Measurements from ENCODE around the gene MAGEB3.

Gene MAGEB3

GRCh38 chrX:30224536-30224935 is 5.9 kb upstream of the MAGEB3 start:
- no peak overlapping the region for H3K9ac ChIP-seq (ENCODE audit: low read length)
- H3K4me1 ChIP-seq (ENCODE audit: control insufficient read depth, insufficient read depth, low read length) = peaks cover 41% of the 10 kb centered on the region
- no peaks in the 10 kb centered on the region for H3K9me3 ChIP-seq (ENCODE audit: control insufficient read depth, insufficient read depth, low read depth, low read length)
- H3K4me3 ChIP-seq (ENCODE audit: low read depth, low read length) = no peak overlapping the region
- no peak overlapping the region for H3K27ac ChIP-seq (ENCODE audit: low read depth, low read length)
- H3K27me3 ChIP-seq (ENCODE audit: control insufficient read depth, insufficient read depth, low read length) = no peaks in the 10 kb centered on the region
- H3K36me3 ChIP-seq (ENCODE audit: control insufficient read depth, insufficient read depth, low read length) = no peaks in the 10 kb centered on the region

GRCh38 chrX:30228526-30228925 is 1.9 kb upstream of the MAGEB3 start:
- Histone ChIP-seq H3K4me3 (ENCODE audit: low read depth, low read length) (no peak overlapping the region), H3K36me3 (ENCODE audit: control insufficient read depth, insufficient read depth, low read length) (no peaks in the 10 kb centered on the region), H3K4me1 (ENCODE audit: control insufficient read depth, insufficient read depth, low read length) (peaks cover 35% of the 10 kb centered on the region), H3K27ac (ENCODE audit: low read depth, low read length) (no peak overlapping the region), H3K27me3 (ENCODE audit: control insufficient read depth, insufficient read depth, low read length) (no peaks in the 10 kb centered on the region), H3K9ac (ENCODE audit: low read length) (no peak overlapping the region), H3K9me3 (ENCODE audit: control insufficient read depth, insufficient read depth, low read depth, low read length) (no peaks in the 10 kb centered on the region)

GRCh38 chrX:30241724-30242415 is 11.4 kb downstream of the MAGEB3 start, which contains the start of gene MAGEB4:
MAGEB4 (plus strand) TSS chrX:30242000; CDS start chrX:30242136, 136 bp downstream.
- no peaks in the 10 kb centered on the region for H3K9me3 ChIP-seq (ENCODE audit: control insufficient read depth, insufficient read depth, low read depth, low read length)
- H3K4me1 ChIP-seq (ENCODE audit: control insufficient read depth, insufficient read depth, low read length) = no peaks in the 10 kb centered on the region; the same call in 1 of the 2 replicates
- no peak within 1 kb of the TSS for H3K4me3 ChIP-seq (ENCODE audit: low read depth, low read length)
- H3K9ac ChIP-seq (ENCODE audit: low read length) = no peak within 1 kb of the TSS
- H3K36me3 ChIP-seq (ENCODE audit: control insufficient read depth, insufficient read depth, low read length) = no peaks in the 10 kb centered on the region
- no peak within 1 kb of the TSS for H3K27ac ChIP-seq (ENCODE audit: low read depth, low read length)
- H3K27me3 ChIP-seq (ENCODE audit: control insufficient read depth, insufficient read depth, low read length) = no peaks in the 10 kb centered on the region; the same call in 1 of the 2 replicates

GRCh38 chrX:30246769-30247489 is 16.5 kb downstream of the MAGEB3 start, which contains the start of gene MAGEB1:
MAGEB1 (plus strand) TSS chrX:30247146; CDS start chrX:30250494, 3,348 bp downstream.
- H3K27me3 ChIP-seq (ENCODE audit: control insufficient read depth, insufficient read depth, low read length) = no peaks in the 10 kb centered on the region
- H3K9me3 ChIP-seq (ENCODE audit: control insufficient read depth, insufficient read depth, low read depth, low read length) = peaks cover 8% of the 10 kb centered on the region; the same call in 1 of the 2 replicates
- no peaks in the 10 kb centered on the region; the same call in 1 of the 2 replicates for H3K4me1 ChIP-seq (ENCODE audit: control insufficient read depth, insufficient read depth, low read length)
- no peaks in the 10 kb centered on the region for H3K36me3 ChIP-seq (ENCODE audit: control insufficient read depth, insufficient read depth, low read length)
- H3K4me3 ChIP-seq (ENCODE audit: low read depth, low read length) = no peak within 1 kb of the TSS
- H3K27ac ChIP-seq (ENCODE audit: low read depth, low read length) = no peak within 1 kb of the TSS
- H3K9ac ChIP-seq (ENCODE audit: low read length) = no peak within 1 kb of the TSS

- peaks cover 8% of the 10 kb centered on the region; the same call in 1 of the 2 replicates for H3K9me3 ChIP-seq (ENCODE audit: control insufficient read depth, insufficient read depth, low read depth, low read length)
- no peaks in the 10 kb centered on the region for H3K27me3 ChIP-seq (ENCODE audit: control insufficient read depth, insufficient read depth, low read length)
- H3K27ac ChIP-seq (ENCODE audit: low read depth, low read length) = no peak overlapping the region
- H3K36me3 ChIP-seq (ENCODE audit: control insufficient read depth, insufficient read depth, low read length) = no peaks in the 10 kb centered on the region
- no peaks in the 10 kb centered on the region; the same call in 1 of the 2 replicates for H3K4me1 ChIP-seq (ENCODE audit: control insufficient read depth, insufficient read depth, low read length)
- H3K4me3 ChIP-seq (ENCODE audit: low read depth, low read length) = no peak overlapping the region
- no peak overlapping the region for H3K9ac ChIP-seq (ENCODE audit: low read length)
Measured at GRCh38 chrX:30248854-30249253, 18.4 kb downstream of the MAGEB3 start.

GRCh38 chrX:30253257-30253656 is 22.8 kb downstream of the MAGEB3 start:
- Histone ChIP-seq H3K4me1 (ENCODE audit: control insufficient read depth, insufficient read depth, low read length) (no peaks in the 10 kb centered on the region), H3K27me3 (ENCODE audit: control insufficient read depth, insufficient read depth, low read length) (no peaks in the 10 kb centered on the region), H3K4me3 (ENCODE audit: low read depth, low read length) (no peak overlapping the region), H3K9me3 (ENCODE audit: control insufficient read depth, insufficient read depth, low read depth, low read length) (peaks cover 43% of the 10 kb centered on the region), H3K27ac (ENCODE audit: low read depth, low read length) (no peak overlapping the region), H3K9ac (ENCODE audit: low read length) (no peak overlapping the region), H3K36me3 (ENCODE audit: control insufficient read depth, insufficient read depth, low read length) (no peaks in the 10 kb centered on the region)

- no peaks in the 10 kb centered on the region for H3K27me3 ChIP-seq (ENCODE audit: control insufficient read depth, insufficient read depth, low read length)
- no peaks in the 10 kb centered on the region for H3K36me3 ChIP-seq (ENCODE audit: control insufficient read depth, insufficient read depth, low read length)
- no peak overlapping the region for H3K9ac ChIP-seq (ENCODE audit: low read length)
- H3K4me3 ChIP-seq (ENCODE audit: low read depth, low read length) = no peak overlapping the region
- H3K9me3 ChIP-seq (ENCODE audit: control insufficient read depth, insufficient read depth, low read depth, low read length) = peaks cover 27% of the 10 kb centered on the region
- H3K4me1 ChIP-seq (ENCODE audit: control insufficient read depth, insufficient read depth, low read length) = no peaks in the 10 kb centered on the region
- no peak overlapping the region for H3K27ac ChIP-seq (ENCODE audit: low read depth, low read length)
Measured at GRCh38 chrX:30259927-30260326, 29.5 kb downstream of the MAGEB3 start.

DNA sequence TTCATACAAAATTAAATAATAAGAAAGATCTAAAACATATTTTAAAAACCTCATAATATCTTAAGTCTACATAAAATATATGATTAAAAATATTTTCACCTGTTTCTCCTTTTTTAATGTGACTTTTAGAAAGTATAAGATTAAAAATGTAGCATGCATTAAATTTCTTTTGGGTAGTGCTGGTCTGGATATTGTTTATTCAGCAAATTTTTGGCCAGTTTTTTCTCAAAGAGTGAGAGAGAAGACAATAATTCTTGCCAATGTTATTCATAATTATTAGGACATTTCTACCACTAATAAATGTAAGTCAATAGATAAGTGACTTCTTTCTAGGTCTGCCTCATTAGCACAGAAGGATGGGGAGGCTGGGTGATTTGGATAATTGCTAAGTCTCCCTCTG is 30.6 kb downstream of the MAGEB3 start:
- Histone ChIP-seq H3K27ac (ENCODE audit: low read depth, low read length) (no peak overlapping the region), H3K9me3 (ENCODE audit: control insufficient read depth, insufficient read depth, low read depth, low read length) (peaks cover 19% of the 10 kb centered on the region), H3K9ac (ENCODE audit: low read length) (no peak overlapping the region), H3K4me1 (ENCODE audit: control insufficient read depth, insufficient read depth, low read length) (no peaks in the 10 kb centered on the region), H3K27me3 (ENCODE audit: control insufficient read depth, insufficient read depth, low read length) (no peaks in the 10 kb centered on the region; the same call in 1 of the 2 replicates), H3K36me3 (ENCODE audit: control insufficient read depth, insufficient read depth, low read length) (no peaks in the 10 kb centered on the region), H3K4me3 (ENCODE audit: low read depth, low read length) (no peak overlapping the region)

DNA sequence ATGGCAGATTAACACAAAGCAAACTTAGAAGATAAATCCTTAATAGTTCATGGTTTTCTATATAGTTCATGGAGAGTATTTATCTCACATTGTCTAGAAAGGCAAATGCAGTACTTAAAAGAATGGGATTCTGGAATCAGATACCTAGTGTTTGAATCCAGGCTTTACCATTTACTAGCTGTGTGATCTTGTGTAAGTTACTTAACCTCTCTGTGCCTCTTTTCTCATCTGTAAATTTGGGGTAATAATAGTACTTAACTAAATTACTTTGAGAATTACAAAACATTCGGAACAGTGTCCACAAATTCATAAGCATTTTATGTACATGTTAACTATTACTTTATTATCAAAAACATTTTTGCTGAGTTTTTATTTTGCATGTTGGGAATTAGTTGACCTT is 32.3 kb downstream of the MAGEB3 start:
- no peak overlapping the region for H3K9ac ChIP-seq (ENCODE audit: low read length)
- H3K27ac ChIP-seq (ENCODE audit: low read depth, low read length) = no peak overlapping the region
- no peak overlapping the region for H3K4me3 ChIP-seq (ENCODE audit: low read depth, low read length)
- no peaks in the 10 kb centered on the region for H3K4me1 ChIP-seq (ENCODE audit: control insufficient read depth, insufficient read depth, low read length)
- H3K27me3 ChIP-seq (ENCODE audit: control insufficient read depth, insufficient read depth, low read length) = no peaks in the 10 kb centered on the region; the same call in 1 of the 2 replicates
- H3K36me3 ChIP-seq (ENCODE audit: control insufficient read depth, insufficient read depth, low read length) = no peaks in the 10 kb centered on the region
- peaks cover 3% of the 10 kb centered on the region; the same call in 1 of the 2 replicates for H3K9me3 ChIP-seq (ENCODE audit: control insufficient read depth, insufficient read depth, low read depth, low read length)

DNA sequence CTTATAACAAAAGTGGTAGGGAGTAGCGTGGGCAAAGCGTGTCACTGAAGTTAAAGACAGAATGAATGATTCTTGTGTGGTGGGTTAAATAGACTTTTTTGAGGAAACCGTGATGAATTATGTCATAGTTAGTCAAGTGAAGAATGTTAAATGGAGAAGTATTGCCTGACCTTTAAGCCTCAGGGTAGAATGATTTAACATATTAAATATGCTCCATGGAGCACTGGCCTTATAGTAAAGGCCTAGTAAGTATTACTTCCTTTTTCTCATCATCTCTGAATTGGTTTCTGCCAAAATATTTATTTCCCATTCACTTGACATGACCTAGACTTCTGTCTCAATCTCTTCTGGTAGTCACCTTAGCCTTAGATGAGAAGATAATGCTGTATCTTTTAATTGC is 40.2 kb downstream of the MAGEB3 start:
- Histone ChIP-seq H3K27ac (ENCODE audit: low read depth, low read length) (no peak overlapping the region), H3K4me3 (ENCODE audit: low read depth, low read length) (no peak overlapping the region), H3K9ac (ENCODE audit: low read length) (no peak overlapping the region), H3K4me1 (ENCODE audit: control insufficient read depth, insufficient read depth, low read length) (no peaks in the 10 kb centered on the region), H3K27me3 (ENCODE audit: control insufficient read depth, insufficient read depth, low read length) (no peaks in the 10 kb centered on the region), H3K9me3 (ENCODE audit: control insufficient read depth, insufficient read depth, low read depth, low read length) (peaks cover 9% of the 10 kb centered on the region; the same call in 1 of the 2 replicates), H3K36me3 (ENCODE audit: control insufficient read depth, insufficient read depth, low read length) (no peaks in the 10 kb centered on the region)

DNA sequence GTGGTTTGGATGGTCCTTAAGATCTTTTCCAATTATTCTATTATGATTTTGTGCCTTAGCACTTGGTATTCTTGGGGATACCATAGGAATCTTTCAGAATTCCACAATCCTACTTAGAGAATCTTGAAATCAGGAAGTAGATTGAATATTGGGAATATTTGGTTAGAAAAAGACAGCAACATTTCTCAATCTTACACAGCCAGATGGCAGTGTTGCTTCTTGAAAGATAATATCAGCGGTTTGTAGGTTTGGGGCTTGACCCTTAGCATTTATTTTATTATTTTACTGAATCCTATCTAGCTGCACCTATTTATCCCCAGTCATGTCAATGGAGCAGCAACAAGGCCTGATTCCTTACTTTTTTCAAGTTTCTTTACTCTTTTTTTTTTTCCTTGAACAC is 45.0 kb downstream of the MAGEB3 start:
- H3K27me3 ChIP-seq (ENCODE audit: control insufficient read depth, insufficient read depth, low read length) = no peaks in the 10 kb centered on the region
- peaks cover 6% of the 10 kb centered on the region; the same call in 1 of the 2 replicates for H3K9me3 ChIP-seq (ENCODE audit: control insufficient read depth, insufficient read depth, low read depth, low read length)
- H3K27ac ChIP-seq (ENCODE audit: low read depth, low read length) = no peak overlapping the region
- no peak overlapping the region for H3K9ac ChIP-seq (ENCODE audit: low read length)
- no peaks in the 10 kb centered on the region for H3K4me1 ChIP-seq (ENCODE audit: control insufficient read depth, insufficient read depth, low read length)
- H3K36me3 ChIP-seq (ENCODE audit: control insufficient read depth, insufficient read depth, low read length) = no peaks in the 10 kb centered on the region
- no peak overlapping the region for H3K4me3 ChIP-seq (ENCODE audit: low read depth, low read length)
